Measurements from ENCODE around the gene SEMA3C.

The SEMA3C gene

GRCh38 chr7:80835251-80835650 lies 83.6 kb downstream of the SEMA3C start:
- Histone ChIP-seq H3K9me2 (replicated peaks; ENCODE audit: low read depth, low read length) (no peaks in the 10 kb centered on the region), H3F3A (ENCODE audit: low read depth) (no peaks in the 10 kb centered on the region), H3K36me3 (ENCODE audit: insufficient read depth, low read length) (no peaks in the 10 kb centered on the region), H2AFZ (ENCODE audit: low read length) (no peak overlapping the region), H3K27me3 (ENCODE audit: insufficient read depth, low read length, poor library complexity, severe bottlenecking) (no peaks in the 10 kb centered on the region), H3K9me3 (ENCODE audit: insufficient read depth, low read depth, low read length) (no peaks in the 10 kb centered on the region), H3K4me3 (ENCODE audit: low read length, poor library complexity, severe bottlenecking) (no peak overlapping the region), H3K4me2 (ENCODE audit: low read depth, low read length, poor library complexity, severe bottlenecking) (no peak overlapping the region), H3K4me1 (ENCODE audit: insufficient read depth, low read length, poor library complexity, severe bottlenecking) (no peaks in the 10 kb centered on the region), H3K79me2 (ENCODE audit: insufficient read depth, low read length) (no peaks in the 10 kb centered on the region), H4K20me1 (ENCODE audit: insufficient read depth, low read length, poor library complexity, severe bottlenecking) (no peaks in the 10 kb centered on the region), H3K9ac (ENCODE audit: low read depth, low read length, poor library complexity, severe bottlenecking) (no peak overlapping the region)
- TF ChIP-seq CTCF (conservative IDR thresholded peaks at IDR 0.05; ENCODE audit: low read length): no peak
- TF ChIP-seq EZH2phosphoT487 (IDR thresholded peaks at IDR 0.05; ENCODE audit: borderline replicate concordance): no peak

GRCh38 chr7:80833289-80834268 lies 85.3 kb downstream of the SEMA3C start:
- Histone ChIP-seq H2AFZ (ENCODE audit: low read length) (no peak overlapping the region), H3K4me2 (ENCODE audit: low read depth, low read length, poor library complexity, severe bottlenecking) (no peak overlapping the region), H3K79me2 (ENCODE audit: insufficient read depth, low read length) (no peaks in the 10 kb centered on the region), H3K4me3 (ENCODE audit: low read length, poor library complexity, severe bottlenecking) (no peak overlapping the region), H3K9me3 (ENCODE audit: insufficient read depth, low read depth, low read length) (no peaks in the 10 kb centered on the region), H3K9me2 (replicated peaks; ENCODE audit: low read depth, low read length) (no peaks in the 10 kb centered on the region), H3F3A (ENCODE audit: low read depth) (no peaks in the 10 kb centered on the region), H3K4me1 (ENCODE audit: insufficient read depth, low read length, poor library complexity, severe bottlenecking) (no peaks in the 10 kb centered on the region), H3K9ac (ENCODE audit: low read depth, low read length, poor library complexity, severe bottlenecking) (no peak overlapping the region), H3K36me3 (ENCODE audit: insufficient read depth, low read length) (no peaks in the 10 kb centered on the region), H3K27me3 (ENCODE audit: insufficient read depth, low read length, poor library complexity, severe bottlenecking) (no peaks in the 10 kb centered on the region), H4K20me1 (ENCODE audit: insufficient read depth, low read length, poor library complexity, severe bottlenecking) (no peaks in the 10 kb centered on the region)
- TF ChIP-seq EZH2phosphoT487 (IDR thresholded peaks at IDR 0.05; ENCODE audit: borderline replicate concordance) (no peak), CTCF (conservative IDR thresholded peaks at IDR 0.05; ENCODE audit: low read length) (no peak)

GRCh38 chr7:80832006-80832405 lies 86.8 kb downstream of the SEMA3C start:
- Histone ChIP-seq H3K27me3 (ENCODE audit: insufficient read depth, low read length, poor library complexity, severe bottlenecking) (no peaks in the 10 kb centered on the region), H3K4me2 (ENCODE audit: low read depth, low read length, poor library complexity, severe bottlenecking) (no peak overlapping the region), H3K9me3 (ENCODE audit: insufficient read depth, low read depth, low read length) (no peaks in the 10 kb centered on the region), H3K4me3 (ENCODE audit: low read length, poor library complexity, severe bottlenecking) (no peak overlapping the region), H3F3A (ENCODE audit: low read depth) (no peaks in the 10 kb centered on the region), H2AFZ (ENCODE audit: low read length) (no peak overlapping the region), H3K9me2 (replicated peaks; ENCODE audit: low read depth, low read length) (no peaks in the 10 kb centered on the region), H4K20me1 (ENCODE audit: insufficient read depth, low read length, poor library complexity, severe bottlenecking) (no peaks in the 10 kb centered on the region), H3K9ac (ENCODE audit: low read depth, low read length, poor library complexity, severe bottlenecking) (no peak overlapping the region), H3K79me2 (ENCODE audit: insufficient read depth, low read length) (no peaks in the 10 kb centered on the region), H3K36me3 (ENCODE audit: insufficient read depth, low read length) (no peaks in the 10 kb centered on the region), H3K4me1 (ENCODE audit: insufficient read depth, low read length, poor library complexity, severe bottlenecking) (no peaks in the 10 kb centered on the region)
- TF ChIP-seq EZH2phosphoT487 (IDR thresholded peaks at IDR 0.05; ENCODE audit: borderline replicate concordance): no peak
- TF ChIP-seq CTCF (conservative IDR thresholded peaks at IDR 0.05; ENCODE audit: low read length): no peak

Measured in Loucy (cell line).